Gastroesophageal sphincter (tissue), 3 donors: ENCODE data around the gene SLIRP.

Experiments used
- CTCF ChIP-seq, 4 experiments: fragments of 200-600 bp in 2 of 4; fragments of 450-650 bp in 2 of 4; sonication (generic) in 1 of 4; IDR thresholded peaks; one replicate each; pipeline ENCODE4 v1.5.1; 2017 to 2019; ENCODE audit warnings: antibody characterized with exemption in 4 of 4, mild to moderate bottlenecking in 2 of 4, moderate library complexity in 2 of 4
- POLR2A ChIP-seq, 2 donors: fragments of 450-650 bp; IDR thresholded peaks; one replicate each; pipeline ENCODE4 v1.6.1; 2017; ENCODE audit warnings: antibody characterized with exemption in 2 of 2, mild to moderate bottlenecking in 2 of 2, moderate library complexity in 1 of 2
- POLR2AphosphoS5 ChIP-seq: sonication (generic); formaldehyde crosslinking; IDR thresholded peaks from one replicate; pipeline ENCODE4 v1.6.1; 2017; ENCODE audit warnings: antibody characterized with exemption

- TF ChIP-seq CTCF (IDR thresholded peaks at IDR 0.05) (no peak), POLR2AphosphoS5 (no peak), POLR2A (IDR thresholded peaks at IDR 0.05) (no peak)
Observed at GRCh38 chr14:77673193-77673592, 34.7 kb upstream of the SLIRP start.
